ENCODE measurements around the gene SPSB2.

Gene SPSB2

GRCh38 chr12:6873094-6874014, at the start of gene SPSB2:
Gene SPSB2 (minus strand): TSS chr12:6873303. CDS start chr12:6872901, 402 bp downstream.
- H3K36me3 Mint-ChIP-seq (ENCODE audit: low read depth): peaks cover 69% of the 10 kb centered on the region
- intact Hi-C loops (cut with micrococcal nuclease): loop anchor here (1.0 kb wide), 1 partner anchor 18 kb away; no protein-coding TSS in a partner anchor
- no peaks in the 10 kb centered on the region for H3K9me3 Mint-ChIP-seq
- H3K4me3 Mint-ChIP-seq: peak within 1 kb of the TSS; percentile 97
- no peaks in the 10 kb centered on the region for H3K27me3 Mint-ChIP-seq
- peak within 1 kb of the TSS; percentile 87 for H3K27ac Mint-ChIP-seq
- H3K4me1 Mint-ChIP-seq (ENCODE audit: low read depth): peaks cover 51% of the 10 kb centered on the region

- intact Hi-C loops (cut with micrococcal nuclease): no loop called here
- Mint-ChIP-seq H3K4me1 (ENCODE audit: low read depth) (peaks cover 72% of the 10 kb centered on the region), H3K36me3 (ENCODE audit: low read depth) (no peaks in the 10 kb centered on the region)
These were observed 49.2 kb upstream of the SPSB2 start for GRCh38 chr12:6921996-6922946.

GRCh38 chr12:6921539-6921938, 48.4 kb upstream of the SPSB2 start:
- Mint-ChIP-seq H3K4me3 (no peak overlapping the region), H3K9me3 (no peaks in the 10 kb centered on the region), H3K36me3 (ENCODE audit: low read depth) (no peaks in the 10 kb centered on the region), H3K27me3 (peaks cover 51% of the 10 kb centered on the region), H3K4me1 (ENCODE audit: low read depth) (peaks cover 71% of the 10 kb centered on the region), H3K27ac (no peak overlapping the region)
- intact Hi-C loops (cut with micrococcal nuclease): no loop called here

More at GRCh38 chr12:6921996-6922946, 49.2 kb upstream of the SPSB2 start:
- Mint-ChIP-seq H3K4me3 (peak overlapping the region; percentile 59), H3K27me3 (peaks cover 51% of the 10 kb centered on the region), H3K9me3 (no peaks in the 10 kb centered on the region), H3K27ac (peak overlapping the region; percentile 56)

- no peaks in the 10 kb centered on the region for H3K9me3 Mint-ChIP-seq
- intact Hi-C loops (cut with micrococcal nuclease): no loop called here
- H3K4me3 Mint-ChIP-seq: no peak overlapping the region
- peaks cover 56% of the 10 kb centered on the region for H3K27me3 Mint-ChIP-seq
- H3K27ac Mint-ChIP-seq: peak overlapping the region; percentile 42
- H3K36me3 Mint-ChIP-seq (ENCODE audit: low read depth): no peaks in the 10 kb centered on the region
- peaks cover 64% of the 10 kb centered on the region for H3K4me1 Mint-ChIP-seq (ENCODE audit: low read depth)
These were observed 46.5 kb upstream of the SPSB2 start for GRCh38 chr12:6919588-6919987.

GRCh38 chr12:6917491-6918231, 44.6 kb upstream of the SPSB2 start:
- intact Hi-C loops (cut with micrococcal nuclease): no loop called here
- H3K27me3 Mint-ChIP-seq: peaks cover 74% of the 10 kb centered on the region
- H3K9me3 Mint-ChIP-seq: no peaks in the 10 kb centered on the region
- H3K4me1 Mint-ChIP-seq (ENCODE audit: low read depth): peaks cover 64% of the 10 kb centered on the region
- H3K27ac Mint-ChIP-seq: no peak overlapping the region
- H3K4me3 Mint-ChIP-seq: no peak overlapping the region
- H3K36me3 Mint-ChIP-seq (ENCODE audit: low read depth): no peaks in the 10 kb centered on the region

- Mint-ChIP-seq H3K4me3 (no peak overlapping the region), H3K36me3 (ENCODE audit: low read depth) (no peaks in the 10 kb centered on the region), H3K27ac (no peak overlapping the region)
These were observed 43.5 kb upstream of the SPSB2 start for GRCh38 chr12:6916426-6917200.

GRCh38 chr12:6915789-6916285, 42.7 kb upstream of the SPSB2 start:
- Mint-ChIP-seq H3K27me3 (peaks cover 75% of the 10 kb centered on the region), H3K4me3 (no peak overlapping the region), H3K27ac (no peak overlapping the region), H3K4me1 (ENCODE audit: low read depth) (peaks cover 50% of the 10 kb centered on the region), H3K36me3 (ENCODE audit: low read depth) (no peaks in the 10 kb centered on the region), H3K9me3 (no peaks in the 10 kb centered on the region)
- intact Hi-C loops (cut with micrococcal nuclease): no loop called here

More at GRCh38 chr12:6916426-6917200, 43.5 kb upstream of the SPSB2 start:
- intact Hi-C loops (cut with micrococcal nuclease): no loop called here
- Mint-ChIP-seq H3K4me1 (ENCODE audit: low read depth) (peaks cover 54% of the 10 kb centered on the region), H3K9me3 (no peaks in the 10 kb centered on the region), H3K27me3 (peaks cover 78% of the 10 kb centered on the region)

GRCh38 chr12:6914947-6915788, 42.1 kb upstream of the SPSB2 start:
- peak overlapping the region; percentile 84 for H3K4me3 Mint-ChIP-seq
- H3K36me3 Mint-ChIP-seq (ENCODE audit: low read depth): no peaks in the 10 kb centered on the region
- intact Hi-C loops (cut with micrococcal nuclease): no loop called here
- H3K27ac Mint-ChIP-seq: peak overlapping the region; percentile 45
- peaks cover 73% of the 10 kb centered on the region for H3K27me3 Mint-ChIP-seq
- H3K9me3 Mint-ChIP-seq: no peaks in the 10 kb centered on the region
- peaks cover 49% of the 10 kb centered on the region for H3K4me1 Mint-ChIP-seq (ENCODE audit: low read depth)

- intact Hi-C loops (cut with micrococcal nuclease): no loop called here
- Mint-ChIP-seq H3K9me3 (no peaks in the 10 kb centered on the region), H3K4me1 (ENCODE audit: low read depth) (peaks cover 46% of the 10 kb centered on the region), H3K27ac (peak within 1 kb of the TSS; percentile 45), H3K4me3 (peak within 1 kb of the TSS; percentile 84), H3K27me3 (peaks cover 69% of the 10 kb centered on the region), H3K36me3 (ENCODE audit: low read depth) (no peaks in the 10 kb centered on the region)
These were observed 41.3 kb upstream of the SPSB2 start, which contains the start of gene ENO2 for GRCh38 chr12:6914246-6914946. Gene ENO2 (plus strand): TSS chr12:6914580. CDS start chr12:6915833, 1,253 bp downstream.

- no peak overlapping the region for H3K4me3 Mint-ChIP-seq
- no peak overlapping the region for H3K27ac Mint-ChIP-seq
- H3K4me1 Mint-ChIP-seq (ENCODE audit: low read depth): peaks cover 44% of the 10 kb centered on the region
- intact Hi-C loops (cut with micrococcal nuclease): no loop called here
- H3K27me3 Mint-ChIP-seq: peaks cover 64% of the 10 kb centered on the region
- peaks cover 7% of the 10 kb centered on the region for H3K36me3 Mint-ChIP-seq (ENCODE audit: low read depth)
- no peaks in the 10 kb centered on the region for H3K9me3 Mint-ChIP-seq
These were observed 39.2 kb upstream of the SPSB2 start for GRCh38 chr12:6912164-6912935.
